ENCODE results near the gene ABTB1.

Gene ABTB1

GRCh38 chr3:127723011-127723567 is 50.3 kb downstream of the ABTB1 start:
- DNase-seq = no peak

GRCh38 chr3:127726894-127727293 is 54.1 kb downstream of the ABTB1 start:
- DNase-seq = no peak

GRCh38 chr3:127728417-127729015 is 55.8 kb downstream of the ABTB1 start:
- no peak for DNase-seq

- no peak for DNase-seq
Observed at GRCh38 chr3:127729556-127730056, 56.9 kb downstream of the ABTB1 start.

- no peak for DNase-seq
Observed at GRCh38 chr3:127730171-127730570, 57.4 kb downstream of the ABTB1 start.
